Stimulated activated CD4-positive, alpha-beta T cell treated with anti-CD3 and anti-CD28 coated beads, Interleukin-12 subunit alpha, Interleukin-12 subunit beta, amount 100 ng/mL, for 48 hours (primary cell): ENCODE data around the gene SMIM1.
A peak's percentile ranks its signal among the peaks of the same experiment; 100 is the strongest.

Source experiments
- DNase-seq, 3 donors: peaks; one replicate each; pipeline ENCODE4 v3.0.0-alpha.2; 2020; ENCODE audit warnings: low read depth in 2 of 3, low spot score in 1 of 3

The SMIM1 gene, protein sequence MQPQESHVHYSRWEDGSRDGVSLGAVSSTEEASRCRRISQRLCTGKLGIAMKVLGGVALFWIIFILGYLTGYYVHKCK

DNA sequence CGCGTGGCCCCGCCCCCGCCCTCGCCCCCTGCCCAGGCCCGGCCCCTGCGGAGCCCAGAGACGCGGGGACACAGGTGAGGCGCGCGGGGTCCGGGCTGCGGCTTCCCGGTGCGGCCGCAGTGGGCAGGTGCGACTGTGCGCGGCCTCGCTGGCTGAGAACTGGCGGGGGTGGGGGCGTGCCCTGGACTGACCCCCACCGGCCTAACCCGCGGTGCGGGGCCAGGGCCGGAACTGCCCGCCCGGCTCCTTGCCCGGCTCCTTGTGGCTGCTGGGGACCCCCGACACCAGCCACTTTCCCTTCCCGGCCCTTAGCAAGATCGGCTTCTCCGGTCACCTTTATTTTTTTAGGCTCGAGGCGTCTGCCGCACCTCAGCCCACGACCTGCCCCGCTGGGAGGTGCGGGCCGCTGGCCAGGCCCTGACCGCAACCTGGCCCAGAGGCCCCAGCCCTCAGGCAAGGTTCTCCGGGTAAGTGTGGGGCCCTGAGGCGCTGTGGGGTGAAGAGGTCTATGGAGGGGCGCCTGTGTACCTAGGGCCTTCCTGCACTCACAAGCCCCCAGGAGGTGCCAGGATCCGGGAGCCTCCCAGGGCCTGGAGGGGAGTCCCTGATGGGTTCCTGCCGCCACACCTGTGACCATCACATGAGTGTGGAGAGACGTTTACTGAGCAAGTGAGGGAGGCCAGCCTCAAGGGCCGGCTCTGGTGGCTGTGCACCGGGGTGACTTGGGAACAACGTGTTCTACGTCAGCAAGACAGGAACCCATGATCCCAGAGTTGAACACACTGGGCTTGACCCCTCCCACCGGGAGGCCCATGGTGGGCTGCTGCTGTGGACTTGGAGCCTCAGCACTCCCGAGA, at the start of gene SMIM1:
Gene SMIM1, plus strand, starts transcription at position 35 of the 857 bp plus-strand sequence. CDS start 2,625 bp downstream, outside the sequence.
- DNase-seq = no peak

DNA sequence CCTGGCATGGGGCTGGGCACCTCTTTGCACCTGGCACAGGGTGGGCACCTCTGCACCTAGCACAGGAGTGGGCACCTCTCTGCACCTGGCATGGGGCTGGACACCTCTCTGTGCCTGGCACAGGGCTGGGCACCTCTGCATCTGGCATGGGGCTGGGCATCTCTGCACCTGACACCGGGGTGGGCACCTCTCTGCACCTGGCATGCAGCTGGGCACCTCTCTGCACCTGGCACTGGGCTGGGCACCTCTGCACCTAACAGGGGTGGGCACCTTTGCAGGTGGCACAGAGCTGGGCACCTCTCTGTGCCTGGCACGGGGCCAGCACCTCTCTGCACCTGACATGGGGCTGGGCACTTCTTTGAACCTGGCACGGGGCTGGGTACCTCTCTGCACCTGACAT, 49.7 kb upstream of the SMIM1 start:
- DNase-seq = no peak

DNA sequence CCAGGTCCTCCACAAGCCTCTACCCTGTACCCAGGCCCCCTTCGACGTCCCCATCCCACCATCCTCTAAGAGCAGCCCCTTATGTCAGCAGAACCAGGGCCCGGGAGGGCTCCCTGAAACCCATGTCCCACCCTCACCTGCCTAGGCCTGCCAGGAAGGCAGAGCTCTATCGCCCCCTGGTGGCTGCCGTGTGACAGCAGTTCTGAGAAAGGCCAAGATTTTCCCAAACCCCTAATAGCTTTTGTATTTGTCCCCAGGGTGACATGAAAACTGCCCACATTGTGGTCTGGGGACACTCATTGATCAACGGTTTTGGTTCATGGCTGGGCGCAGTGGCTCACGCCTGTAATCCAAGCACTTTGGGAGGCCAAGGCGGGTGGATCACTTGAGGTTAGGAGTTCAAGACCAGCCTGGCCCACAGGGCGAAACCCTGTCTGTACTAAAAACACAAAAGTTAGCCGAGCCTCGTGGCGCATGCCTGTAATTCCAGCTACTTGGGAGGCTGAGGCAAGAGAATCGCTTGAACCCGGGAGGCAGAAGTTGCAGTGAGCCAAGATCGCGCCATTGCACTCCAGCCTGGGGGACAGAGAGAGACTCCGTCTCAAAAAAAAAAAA, 48.0 kb upstream of the SMIM1 start:
- peak; percentile 46 to 77 (median 67) for DNase-seq

DNA sequence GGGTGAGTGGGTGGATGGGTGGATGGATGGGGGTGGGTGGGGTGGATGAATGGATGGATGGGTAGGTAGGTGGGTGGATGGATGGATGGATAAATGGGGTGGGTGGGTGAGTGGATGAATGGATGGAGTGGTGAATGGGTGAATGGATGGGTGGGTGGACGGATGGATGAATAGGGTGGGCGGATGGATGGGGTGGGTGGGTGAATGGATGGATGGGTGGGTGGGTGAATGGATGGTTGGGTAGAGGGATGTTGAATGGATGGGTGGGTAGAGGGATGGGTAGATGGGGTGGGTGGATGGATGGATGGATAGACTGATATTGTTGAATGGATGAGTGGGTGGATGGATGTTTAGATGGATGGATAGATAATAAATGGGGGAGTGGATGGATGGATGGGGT, 47.2 kb upstream of the SMIM1 start:
- no peak for DNase-seq

DNA sequence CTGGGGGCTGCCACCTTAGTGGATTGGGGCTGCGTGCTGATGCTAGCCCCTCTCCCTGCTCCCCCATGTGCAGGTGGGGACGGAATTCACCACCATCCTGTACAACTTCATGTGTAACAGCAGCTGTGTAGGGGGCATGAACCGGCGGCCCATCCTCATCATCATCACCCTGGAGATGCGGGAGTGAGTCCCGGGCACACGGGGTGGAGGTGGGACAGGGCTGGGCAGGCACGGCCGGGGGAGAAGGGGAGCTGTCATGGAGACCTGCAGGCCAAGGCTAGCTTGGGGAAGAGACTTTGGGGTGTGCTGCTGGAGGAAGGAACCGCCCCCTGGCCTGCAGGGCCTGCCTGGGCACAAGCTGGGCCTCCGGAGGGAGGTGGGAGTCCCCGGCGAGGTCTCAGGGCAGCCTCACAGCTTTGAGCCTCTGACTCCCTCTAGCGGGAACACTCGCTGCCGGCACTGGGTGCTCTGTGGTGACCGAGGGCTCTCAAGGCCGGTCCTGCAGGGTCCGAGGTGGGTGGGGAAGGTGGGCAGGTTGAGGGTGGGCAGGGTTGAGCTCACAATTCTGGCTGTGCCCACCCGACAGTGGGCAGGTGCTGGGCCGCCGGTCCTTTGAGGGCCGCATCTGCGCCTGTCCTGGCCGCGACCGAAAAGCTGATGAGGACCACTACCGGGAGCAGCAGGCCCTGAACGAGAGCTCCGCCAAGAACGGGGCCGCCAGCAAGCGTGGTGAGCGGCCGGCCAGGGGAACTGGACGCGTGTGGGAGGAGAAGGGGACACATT, 45.3 kb upstream of the SMIM1 start:
- peak in 1 of 3 donors; percentile 12 for DNase-seq

DNA sequence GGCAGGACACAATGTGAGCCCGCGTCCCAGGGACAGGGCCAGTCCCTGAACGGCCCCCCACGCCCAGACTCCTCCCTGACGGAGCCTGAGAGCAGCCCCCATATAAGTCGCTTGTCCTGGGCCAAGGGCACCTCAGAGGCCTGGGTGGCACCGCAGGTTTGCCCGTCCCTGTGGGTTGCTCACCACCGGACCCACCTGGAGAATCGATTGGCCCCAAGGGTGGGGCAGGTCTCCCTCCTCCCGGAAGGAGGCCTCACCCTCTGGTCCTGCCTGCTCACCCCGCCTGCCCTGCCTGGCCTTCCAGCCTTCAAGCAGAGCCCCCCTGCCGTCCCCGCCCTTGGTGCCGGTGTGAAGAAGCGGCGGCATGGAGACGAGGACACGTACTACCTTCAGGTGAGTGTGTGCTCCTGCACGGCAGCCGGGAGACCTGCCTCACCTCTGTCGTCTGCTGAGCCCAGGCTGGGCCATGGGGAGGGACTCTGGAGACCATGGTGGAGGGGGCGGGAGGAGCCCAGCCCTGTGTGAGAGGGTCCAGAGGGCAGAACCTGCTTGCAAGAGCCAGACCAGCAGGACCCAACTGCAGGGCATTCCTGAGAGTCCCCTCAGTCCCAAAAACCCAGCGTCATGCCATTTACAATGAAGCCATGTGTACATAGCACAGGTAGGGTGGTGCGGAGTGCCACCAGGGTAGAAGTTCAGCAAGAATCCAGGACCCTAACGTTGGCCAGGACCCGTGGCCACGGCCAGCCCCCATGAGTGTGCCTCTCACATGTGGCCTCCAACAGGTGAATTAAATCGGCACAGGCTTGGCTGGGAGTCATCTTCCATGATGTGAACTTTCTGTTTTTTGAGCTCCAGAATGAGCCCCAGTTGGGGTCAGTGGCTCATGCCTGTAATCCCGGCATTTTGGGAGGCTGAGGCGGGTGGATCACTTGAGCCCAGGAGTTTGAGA, 44.4 kb upstream of the SMIM1 start:
- DNase-seq = no peak

DNA sequence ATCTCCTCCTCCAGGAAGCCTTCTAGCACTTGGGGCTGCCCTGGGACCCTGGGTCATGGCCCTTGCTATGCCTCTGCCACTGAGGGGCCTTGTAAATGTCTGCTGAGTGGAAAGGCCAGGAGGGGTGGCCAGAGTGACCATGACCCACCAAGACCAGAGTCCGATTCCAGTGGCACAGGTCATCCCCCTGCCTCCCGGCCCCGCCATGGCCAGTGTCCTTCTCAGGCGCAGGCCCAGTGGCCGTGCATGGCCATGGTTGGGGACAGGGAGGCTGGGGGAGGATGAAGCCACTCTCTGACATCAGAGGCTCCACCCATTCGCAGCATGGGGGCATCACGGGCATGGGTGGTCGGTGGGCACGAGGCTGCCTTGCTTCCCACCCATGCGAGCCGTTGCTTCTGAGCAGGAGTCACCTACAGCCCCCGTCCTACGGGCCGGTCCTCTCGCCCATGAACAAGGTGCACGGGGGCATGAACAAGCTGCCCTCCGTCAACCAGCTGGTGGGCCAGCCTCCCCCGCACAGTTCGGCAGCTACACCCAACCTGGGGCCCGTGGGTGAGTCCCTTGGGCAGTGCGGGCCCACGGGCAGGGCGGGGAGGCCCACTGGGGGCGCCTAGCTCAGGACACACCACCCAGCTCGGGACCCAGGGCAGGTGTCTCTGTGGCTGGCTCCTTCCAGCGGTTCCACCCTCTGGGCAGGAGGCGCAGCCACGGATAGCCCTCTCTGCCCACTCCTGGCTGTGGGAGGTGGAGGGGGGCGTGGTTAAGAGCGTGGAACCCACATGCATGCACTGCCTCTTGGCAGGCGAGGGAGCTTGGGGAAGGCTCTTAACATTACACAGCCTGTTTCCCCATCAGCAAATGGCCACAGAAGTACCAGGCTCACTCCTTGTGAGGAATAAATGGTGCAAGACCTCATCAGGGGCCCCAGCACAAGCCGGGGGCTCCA, 42.7 kb upstream of the SMIM1 start:
- DNase-seq = no peak

DNA sequence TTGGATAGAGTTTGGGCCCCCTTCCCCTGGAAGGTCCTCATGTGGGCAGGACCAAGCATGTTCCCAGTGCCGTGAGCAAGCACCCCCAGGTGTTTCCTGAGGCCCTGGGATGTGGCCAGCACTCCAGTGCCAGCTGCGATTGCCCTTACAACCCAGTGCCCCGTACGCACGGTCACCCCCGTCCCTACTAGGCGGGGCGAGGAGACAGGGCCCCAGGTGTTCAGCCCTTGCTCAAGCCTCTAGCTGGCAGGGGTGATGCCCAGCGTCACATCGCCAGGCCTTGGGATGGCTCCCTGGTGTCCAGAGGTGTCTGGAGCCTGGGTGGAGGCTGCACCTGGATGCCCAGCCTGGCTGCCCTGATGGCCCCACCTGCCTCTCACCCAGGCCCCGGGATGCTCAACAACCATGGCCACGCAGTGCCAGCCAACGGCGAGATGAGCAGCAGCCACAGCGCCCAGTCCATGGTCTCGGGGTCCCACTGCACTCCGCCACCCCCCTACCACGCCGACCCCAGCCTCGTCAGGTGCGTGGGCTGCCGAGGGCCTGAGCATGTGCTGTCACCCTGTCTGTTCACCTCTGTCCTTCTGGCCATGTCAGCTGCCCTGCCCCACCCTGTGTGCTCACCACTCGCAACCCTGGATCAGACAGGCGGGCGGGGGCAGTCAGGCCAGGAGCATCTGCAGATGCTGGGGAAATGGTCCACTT, 41.9 kb upstream of the SMIM1 start:
- no peak for DNase-seq

DNA sequence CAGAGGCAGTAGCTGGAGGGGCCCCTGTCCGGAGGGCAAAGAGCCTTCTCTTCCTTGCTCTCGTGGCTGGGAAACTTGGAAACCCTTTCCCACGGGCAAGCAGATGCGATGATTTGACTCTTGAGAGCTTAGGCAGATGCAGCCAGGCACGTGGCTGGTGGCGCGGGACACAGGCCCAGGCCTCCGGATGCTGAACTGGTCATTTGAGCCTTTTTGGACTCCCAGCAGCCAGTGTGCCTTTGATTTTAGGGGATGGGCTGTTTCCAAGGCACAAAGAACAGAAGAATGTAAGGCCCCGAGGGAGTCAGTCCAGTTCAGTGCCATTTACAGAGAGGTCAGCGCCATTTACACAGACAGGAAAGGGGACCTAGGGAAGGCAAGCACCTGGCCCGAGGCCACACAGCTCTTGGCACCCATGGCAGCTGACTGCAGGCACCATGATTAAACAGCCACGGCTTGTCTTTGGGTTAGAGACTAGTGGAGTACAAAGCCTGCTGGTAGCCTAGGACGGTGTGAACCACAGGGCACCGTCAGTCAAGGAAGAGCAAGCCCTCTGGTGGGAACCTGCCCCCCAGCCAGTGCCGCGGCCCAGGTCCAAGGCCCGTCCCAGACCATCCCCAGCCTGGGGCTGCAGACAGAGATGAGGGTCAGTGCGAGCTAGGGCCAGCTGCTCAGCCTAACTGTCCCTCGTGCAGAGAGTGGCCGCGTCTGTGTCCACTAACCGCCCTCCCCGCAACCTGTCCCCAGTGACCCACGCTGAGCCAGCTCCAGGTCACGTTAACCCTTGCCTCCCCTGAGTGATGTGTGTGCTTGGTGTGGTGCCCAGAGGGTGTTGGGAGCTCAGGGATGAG, 40.7 kb upstream of the SMIM1 start:
- no peak for DNase-seq

DNA sequence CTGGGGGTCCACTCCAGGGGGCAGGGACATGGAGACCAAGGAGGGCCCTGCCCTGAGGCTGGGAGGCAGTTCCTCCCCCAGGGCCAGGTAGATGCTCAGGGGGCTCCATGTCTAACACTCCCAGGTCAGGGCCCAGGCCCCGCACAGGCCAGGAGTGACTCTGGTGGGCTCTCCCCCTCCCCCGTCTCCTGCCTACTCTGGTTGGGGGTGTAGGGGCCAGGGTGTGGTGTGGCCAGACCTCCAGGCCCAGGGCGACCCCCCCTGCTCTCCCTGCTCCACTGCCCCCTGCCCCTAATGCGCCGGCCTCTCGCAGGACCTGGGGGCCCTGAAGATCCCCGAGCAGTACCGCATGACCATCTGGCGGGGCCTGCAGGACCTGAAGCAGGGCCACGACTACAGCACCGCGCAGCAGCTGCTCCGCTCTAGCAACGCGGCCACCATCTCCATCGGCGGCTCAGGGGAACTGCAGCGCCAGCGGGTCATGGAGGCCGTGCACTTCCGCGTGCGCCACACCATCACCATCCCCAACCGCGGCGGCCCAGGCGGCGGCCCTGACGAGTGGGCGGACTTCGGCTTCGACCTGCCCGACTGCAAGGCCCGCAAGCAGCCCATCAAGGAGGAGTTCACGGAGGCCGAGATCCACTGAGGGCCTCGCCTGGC, 40.0 kb upstream of the SMIM1 start:
- DNase-seq = no peak

DNA sequence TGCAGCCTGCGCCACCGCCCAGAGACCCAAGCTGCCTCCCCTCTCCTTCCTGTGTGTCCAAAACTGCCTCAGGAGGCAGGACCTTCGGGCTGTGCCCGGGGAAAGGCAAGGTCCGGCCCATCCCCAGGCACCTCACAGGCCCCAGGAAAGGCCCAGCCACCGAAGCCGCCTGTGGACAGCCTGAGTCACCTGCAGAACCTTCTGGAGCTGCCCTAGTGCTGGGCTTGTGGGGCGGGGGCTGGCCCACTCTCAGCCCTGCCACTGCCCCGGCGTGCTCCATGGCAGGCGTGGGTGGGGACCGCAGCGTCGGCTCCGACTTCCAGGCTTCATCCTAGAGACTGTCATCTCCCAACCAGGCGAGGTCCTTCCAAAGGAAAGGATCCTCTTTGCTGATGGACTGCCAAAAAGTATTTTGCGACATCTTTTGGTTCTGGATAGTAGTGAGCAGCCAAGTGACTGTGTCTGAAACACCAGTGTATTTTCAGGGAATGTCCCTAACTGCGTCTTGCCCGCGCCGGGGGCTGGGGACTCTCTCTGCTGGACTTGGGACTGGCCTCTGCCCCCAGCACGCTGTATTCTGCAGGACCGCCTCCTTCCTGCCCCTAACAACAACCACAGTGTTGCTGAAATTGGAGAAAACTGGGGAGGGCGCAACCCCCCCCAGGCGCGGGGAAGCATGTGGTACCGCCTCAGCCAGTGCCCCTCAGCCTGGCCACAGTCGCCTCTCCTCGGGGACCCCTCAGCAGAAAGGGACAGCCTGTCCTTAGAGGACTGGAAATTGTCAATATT, 39.3 kb upstream of the SMIM1 start:
- no peak for DNase-seq

DNA sequence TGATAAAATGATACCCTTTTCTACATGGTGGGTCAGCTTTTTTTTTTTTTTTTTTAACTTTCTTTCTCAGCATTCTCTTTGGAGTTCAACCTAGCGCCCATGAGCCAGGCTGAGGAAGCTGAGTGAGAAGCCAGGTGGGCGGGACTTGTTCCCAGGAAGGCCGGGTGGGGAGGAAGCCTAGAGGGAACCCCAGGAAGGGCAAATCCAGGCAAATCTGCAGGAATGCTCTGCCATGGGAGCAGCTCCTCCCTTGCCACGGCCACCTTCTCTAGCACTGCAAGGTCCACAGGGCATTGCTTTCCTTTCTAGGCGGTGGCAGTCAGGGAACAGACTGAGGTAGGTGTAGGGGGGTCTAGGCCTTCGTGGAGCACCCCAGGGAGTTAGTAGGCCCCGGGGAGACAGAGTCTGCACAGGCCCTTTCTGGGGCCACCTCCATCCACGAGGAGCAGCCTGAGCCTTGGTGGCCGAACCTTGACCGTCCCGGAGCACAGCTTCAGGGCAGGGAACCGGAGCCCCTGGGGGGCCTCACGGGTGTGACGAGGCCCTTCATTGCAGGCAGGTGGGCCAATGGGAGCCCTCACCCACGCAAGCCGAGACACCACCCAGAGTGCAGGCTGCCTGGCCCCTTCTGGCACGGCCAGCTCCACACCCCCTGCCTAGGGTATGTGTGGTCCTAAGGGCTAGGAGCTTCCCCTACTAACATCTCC, 38.5 kb upstream of the SMIM1 start:
- DNase-seq = no peak

DNA sequence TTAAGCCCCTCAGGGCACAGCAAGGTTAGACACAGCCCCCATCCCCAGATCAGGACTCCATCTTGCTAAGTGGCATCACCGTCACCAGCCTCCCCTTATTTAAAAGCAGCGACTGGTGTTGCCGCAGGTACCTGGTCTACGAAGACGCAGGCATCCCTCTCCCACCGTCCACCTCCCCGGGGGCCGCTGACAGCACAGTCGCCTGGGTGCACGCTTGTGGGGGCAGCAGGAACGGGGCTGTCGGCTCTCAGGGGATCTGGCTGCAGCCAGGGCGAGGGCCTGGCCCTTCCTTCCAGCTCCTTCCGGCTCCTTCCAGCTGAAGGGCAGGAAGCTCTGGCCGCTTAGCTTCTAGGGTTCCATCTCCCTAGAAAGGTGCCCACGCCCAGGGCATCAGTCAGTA, 37.9 kb upstream of the SMIM1 start:
- DNase-seq = no peak

DNA sequence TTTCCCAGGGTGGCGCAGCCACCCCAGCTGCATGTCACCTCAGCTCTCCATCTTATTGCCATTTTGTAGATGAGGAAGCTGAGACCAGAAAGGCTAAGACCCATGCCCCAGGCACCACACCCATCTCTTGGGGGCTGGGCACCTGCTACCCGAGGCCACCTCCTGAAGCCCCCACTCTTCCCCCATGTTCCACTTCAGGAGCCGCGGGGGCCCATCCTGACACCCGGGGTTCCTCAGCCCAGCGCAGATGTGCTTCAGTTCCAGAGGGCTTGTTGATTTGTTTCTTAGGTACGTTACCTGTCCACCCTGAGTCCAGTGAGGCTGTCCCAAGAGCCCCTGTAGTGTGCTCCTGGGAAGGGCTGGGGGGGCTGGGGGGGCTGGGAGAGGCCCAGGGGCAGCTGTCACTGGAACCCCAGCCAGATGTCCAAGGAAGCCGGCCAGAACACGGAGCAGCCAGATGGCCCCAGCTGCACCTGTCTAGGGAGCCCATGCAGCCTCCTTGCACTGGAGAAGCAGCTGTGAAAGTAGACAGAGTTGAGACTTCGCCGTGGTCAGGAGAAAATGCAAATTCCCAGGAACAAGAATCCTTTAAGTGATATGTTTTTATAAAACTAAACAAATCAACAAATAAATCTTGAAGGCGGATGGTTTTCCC, 37.4 kb upstream of the SMIM1 start:
- no peak for DNase-seq

DNA sequence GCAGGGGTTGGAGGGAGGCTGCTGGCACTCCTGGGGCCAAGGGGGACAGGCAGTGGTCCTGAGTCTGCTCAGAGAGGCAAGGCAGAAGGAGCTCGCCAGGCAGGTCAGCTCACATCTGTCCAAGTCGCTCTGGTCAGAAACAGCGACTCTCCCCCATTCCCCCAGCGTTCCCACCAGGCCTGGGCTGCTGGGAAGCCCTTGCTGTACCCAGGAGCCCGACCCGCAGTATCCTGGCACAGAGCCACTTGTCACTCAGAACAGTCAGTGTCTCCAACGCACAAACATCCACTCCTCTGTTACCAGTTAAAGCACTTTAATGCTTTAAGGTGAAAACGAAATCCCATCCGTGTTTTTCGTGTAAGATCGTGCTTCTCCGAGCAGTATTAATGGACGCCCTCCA, 36.9 kb upstream of the SMIM1 start:
- no peak for DNase-seq
